H1 (cell line): ENCODE data around the gene CIITA. TPM values are rescaled to one million over a fixed set of nuclear protein-coding genes. Genes with fewer than 3 reads are reported as not detected.

Source experiments
- CTCF ChIA-PET: fragments of 300-600 bp; sonication (Branson Sonifier 250); formaldehyde crosslinking; loops from one replicate; lab custom pipeline; 2021; ENCODE audit not compliant: partially characterized antibody; lab: Charles Lee
- POLR2A ChIA-PET: fragments of 300-600 bp; sonication (Branson Sonifier 250); formaldehyde crosslinking; loops from one replicate; lab custom pipeline; 2021; ENCODE audit warnings: inconsistent platforms; ENCODE audit not compliant: partially characterized antibody; lab: Charles Lee
- DNase-seq, 2 experiments: peaks; one replicate each; pipeline versions ENCODE4 v3.0.0 to v3.0.0-alpha.2; 2010 to 2022; ENCODE audit warnings: low spot score in 2 of 2, low read depth in 1 of 2, mixed read lengths in 1 of 2
- FAIRE-seq: peaks from 2 replicates; lab custom pipeline; 2011; peaks lifted over from hg19 to GRCh38; lab: Jason Lieb, UNC
- H2AFZ ChIP-seq: 2 replicates; pipeline ENCODE4 v1.8.1; 2012; ENCODE audit warnings: low read length, inconsistent platforms
- H2AK5ac ChIP-seq: 2 replicates; pipeline ENCODE4 v1.6.1; 2013; ENCODE audit warnings: low read depth, low read length
- H2BK120ac ChIP-seq: replicated peaks from 2 replicates; pipeline ENCODE3; 2013; ENCODE audit warnings: low read depth, low read length, inconsistent platforms
- H2BK12ac ChIP-seq: 2 replicates; pipeline ENCODE4 v1.6.1; 2013; ENCODE audit warnings: low read depth, low read length
- H2BK15ac ChIP-seq: 2 replicates; pipeline ENCODE4 v1.6.1; 2013; ENCODE audit warnings: low read length
- H2BK20ac ChIP-seq: 2 replicates; pipeline ENCODE4 v1.6.1; 2013; ENCODE audit warnings: low read length
- H2BK5ac ChIP-seq: 2 replicates; pipeline ENCODE4 v1.6.1; 2013; ENCODE audit warnings: low read depth, low read length
- H3K14ac ChIP-seq: 2 replicates; pipeline ENCODE4 v1.6.1; 2013; ENCODE audit warnings: inconsistent platforms; ENCODE audit not compliant: insufficient read length
- H3K18ac ChIP-seq: 2 replicates; pipeline ENCODE4 v1.6.1; 2013; ENCODE audit warnings: low read length; ENCODE audit errors: extremely low read depth
- H3K23ac ChIP-seq: 2 replicates; pipeline ENCODE4 v1.6.1; 2013; ENCODE audit warnings: inconsistent platforms; ENCODE audit not compliant: insufficient read length
- H3K23me2 ChIP-seq: 2 replicates; pipeline ENCODE4 v1.6.1; 2013; ENCODE audit warnings: low read depth, low read length
- H3K27ac ChIP-seq: 2 replicates; pipeline ENCODE4 v1.6.1; 2011; ENCODE audit warnings: low read depth, low read length, inconsistent platforms
- H3K27me3 ChIP-seq, 4 experiments: replicated peaks in 1 of 4; 1 replicate in 1 of 4; 2 replicates in 3 of 4; pipeline versions ENCODE4 v1.6.1 to v1.8.1; 2011 to 2013; ENCODE audit warnings: low read length in 3 of 4, mild to moderate bottlenecking in 3 of 4, inconsistent platforms in 2 of 4, mixed read lengths in 2 of 4, moderate library complexity in 1 of 4; ENCODE audit not compliant: control insufficient read depth in 3 of 4, insufficient read depth in 3 of 4; ENCODE audit errors: extremely low read depth in 1 of 4
- H3K36me3 ChIP-seq, 4 experiments: 2 replicates each; pipeline versions ENCODE4 v1.6.1 to v1.8.1; 2011 to 2013; ENCODE audit warnings: mild to moderate bottlenecking in 4 of 4, low read length in 3 of 4, moderate library complexity in 2 of 4, control low read depth in 1 of 4, inconsistent platforms in 1 of 4; ENCODE audit not compliant: insufficient read depth in 4 of 4, control insufficient read depth in 2 of 4
- H3K4ac ChIP-seq: replicated peaks from 2 replicates; pipeline ENCODE3; 2013; ENCODE audit warnings: low read length, low read depth, mixed read lengths, inconsistent platforms; ENCODE audit not compliant: insufficient read length
- H3K4me1 ChIP-seq, 4 experiments: replicated peaks in 1 of 4; 1 replicate in 1 of 4; 2 replicates in 3 of 4; pipeline versions ENCODE4 v1.6.1 to v1.8.1; 2011 to 2013; ENCODE audit warnings: low read length in 3 of 4, inconsistent platforms in 2 of 4, mixed read lengths in 1 of 4; ENCODE audit not compliant: insufficient read depth in 4 of 4, control insufficient read depth in 3 of 4
- H3K4me2 ChIP-seq, 2 experiments: 2 replicates each; pipeline versions ENCODE4 v1.6.1 to v1.8.1; 2011 to 2013; ENCODE audit warnings: low read depth in 2 of 2, low read length in 2 of 2, control low read depth in 1 of 2, inconsistent platforms in 1 of 2, mild to moderate bottlenecking in 1 of 2; ENCODE audit not compliant: insufficient read depth in 1 of 2
- H3K4me3 ChIP-seq, 4 experiments: fragments of 200-600, 300-600 bp in 1 of 4; sonication (generic), shearing (Covaris generic), sonication (Bioruptor Twin) in 1 of 4; 2 replicates each; pipeline versions ENCODE4 v1.5.1 to v1.8.1; 2011 to 2016; ENCODE audit warnings: low read length in 4 of 4, low read depth in 3 of 4, control low read depth in 2 of 4, inconsistent platforms in 2 of 4, mild to moderate bottlenecking in 2 of 4, mixed read lengths in 1 of 4, moderate library complexity in 1 of 4; ENCODE audit not compliant: insufficient read depth in 2 of 4; ENCODE audit errors: extremely low read depth in 1 of 4
- H3K56ac ChIP-seq: replicated peaks from 2 replicates; pipeline ENCODE3; 2013; ENCODE audit warnings: low read depth, mild to moderate bottlenecking, mixed read lengths, low read length, inconsistent platforms; ENCODE audit not compliant: insufficient read length
- H3K79me1 ChIP-seq: 2 replicates; pipeline ENCODE4 v1.6.1; 2013; ENCODE audit warnings: low read depth, low read length, control low read depth
- H3K79me2 ChIP-seq, 2 experiments: 2 replicates each; pipeline versions ENCODE4 v1.6.1 to v1.8.1; 2012 to 2013; ENCODE audit warnings: low read length in 2 of 2, mild to moderate bottlenecking in 2 of 2, inconsistent platforms in 1 of 2; ENCODE audit not compliant: insufficient read depth in 2 of 2, control insufficient read depth in 1 of 2
- H3K9ac ChIP-seq, 4 experiments: replicated peaks in 1 of 4; 1 replicate in 1 of 4; 2 replicates in 3 of 4; pipeline versions ENCODE4 v1.6.1 to v1.8.1; 2011 to 2013; ENCODE audit warnings: low read depth in 3 of 4, low read length in 3 of 4, control low read depth in 2 of 4, mild to moderate bottlenecking in 2 of 4, moderate library complexity in 2 of 4, inconsistent platforms in 1 of 4; ENCODE audit errors: extremely low read depth in 1 of 4
- H3K9me3 ChIP-seq, 2 experiments: 2 replicates each; pipeline versions ENCODE4 v1.6.1 to v1.8.1; 2012 to 2013; ENCODE audit warnings: mild to moderate bottlenecking in 2 of 2, moderate library complexity in 2 of 2, control low read depth in 1 of 2, inconsistent platforms in 1 of 2, low read depth in 1 of 2, low read length in 1 of 2, mixed read lengths in 1 of 2; ENCODE audit not compliant: insufficient read depth in 2 of 2
- H4K20me1 ChIP-seq, 2 experiments: replicated peaks in 1 of 2; 2 replicates each; pipeline versions ENCODE3 to v1.8.1; 2011 to 2013; ENCODE audit warnings: inconsistent platforms in 2 of 2, low read length in 2 of 2, mild to moderate bottlenecking in 1 of 2; ENCODE audit not compliant: insufficient read depth in 2 of 2, control insufficient read depth in 1 of 2
- H4K5ac ChIP-seq: 2 replicates; pipeline ENCODE4 v1.6.1; 2013; ENCODE audit warnings: low read length, low read depth, mixed read lengths, inconsistent platforms; ENCODE audit not compliant: insufficient read length
- H4K8ac ChIP-seq: 2 replicates; pipeline ENCODE4 v1.8.0; 2013; ENCODE audit warnings: mild to moderate bottlenecking, moderate library complexity, low read length, inconsistent platforms; ENCODE audit not compliant: insufficient read depth; ENCODE audit errors: extremely low read depth
- H4K91ac ChIP-seq: replicated peaks from 2 replicates; pipeline ENCODE3; 2013; ENCODE audit warnings: low read length, mixed read lengths, inconsistent platforms; ENCODE audit not compliant: insufficient read length
- CBX8 ChIP-seq: fragments of 300-800, 300-1000 bp; sonication (generic); IDR thresholded peaks from 2 replicates; pipeline ENCODE4 v1.7.1; 2016; ENCODE audit warnings: low read depth, low read length, borderline replicate concordance
- CHD2 ChIP-seq: IDR thresholded peaks from 2 replicates; pipeline ENCODE4 v1.6.1; 2012; ENCODE audit warnings: low read length, improper control_type of control experiment
- NANOG ChIP-seq: IDR thresholded peaks from 2 replicates; pipeline ENCODE4 v1.6.1; 2011; ENCODE audit warnings: low read length, low read depth, mild to moderate bottlenecking, inconsistent platforms; ENCODE audit not compliant: insufficient read depth, poor library complexity, severe bottlenecking
- RAD21 ChIP-seq, 2 experiments: IDR thresholded peaks in 1 of 2; conservative IDR thresholded peaks in 1 of 2; 2 replicates each; pipeline ENCODE4 v1.6.1; 2011; ENCODE audit warnings: low read depth in 2 of 2, low read length in 2 of 2, improper control_type of control experiment in 1 of 2, inconsistent platforms in 1 of 2, mild to moderate bottlenecking in 1 of 2, moderate library complexity in 1 of 2
- RNF2 ChIP-seq: fragments of 200-900, 300-1000 bp; sonication (generic); IDR thresholded peaks from 2 replicates; pipeline ENCODE4 v1.7.1; 2016; ENCODE audit warnings: borderline replicate concordance, low read depth, mild to moderate bottlenecking, antibody characterized with exemption, low read length; ENCODE audit not compliant: poor library complexity, severe bottlenecking; ENCODE audit errors: missing control alignments
- SRF ChIP-seq: IDR thresholded peaks from 2 replicates; pipeline ENCODE4 v1.6.1; 2011; ENCODE audit warnings: mild to moderate bottlenecking, low read depth, low read length, moderate library complexity
- ZNF274 ChIP-seq: IDR thresholded peaks from 2 replicates; pipeline ENCODE4 v1.7.0; 2012; ENCODE audit warnings: low read length, borderline replicate concordance; ENCODE audit errors: extremely low read depth
- WGBS, 2 experiments: shearing (Covaris generic) in 1 of 2; methylation state at CpG; one replicate each; pipeline versions ENCODE4 v1.1.6 to v1.1.7; 2013 to 2015; ENCODE audit warnings: low lambda C conversion rate in 2 of 2, mixed read lengths in 2 of 2, inconsistent platforms in 1 of 2, low coverage in 1 of 2, missing lambda C conversion rate in 1 of 2; ENCODE audit not compliant: insufficient replicate concordance in 2 of 2, insufficient coverage in 1 of 2, insufficient read length in 1 of 2; ENCODE audit errors: extremely low coverage in 1 of 2, missing lambda C conversion rate in 1 of 2; 5-methylcytosine and 5-hydroxymethylcytosine counted together
- polyA plus RNA-seq, 7 experiments: library from polyadenylated mRNA; depleted of rRNA in 3 of 7; stranded (reverse) in 5 of 7; unstranded in 2 of 7; fragments of >200 nt in 5 of 7; fragments of 200-250 nt in 2 of 7; gene quantifications; 1 replicate in 5 of 7; 2 replicates in 1 of 7; 4 replicates in 1 of 7; pipeline versions ENCODE4 v1.2.1 to v1.2.3, GENCODE V29; 2011 to 2013; ENCODE audit warnings: missing spikeins in 2 of 7, mixed read lengths in 2 of 7
- total RNA-seq: library from RNA; stranded (reverse); fragmentation: NEBNext Ultra II Directional; extraction: Animal tissue kit (Norgen Biotek cat#: 25700); gene quantifications from 2 replicates; pipeline ENCODE4 v1.2.1, GENCODE V29; 2021
- TF ChIP-seq, protein P1 (sequence below): IDR thresholded peaks from 2 replicates; pipeline ENCODE4 v1.6.1; 2011; ENCODE audit warnings: low read depth, mild to moderate bottlenecking, low read length; ENCODE audit not compliant: insufficient read depth

The CIITA gene
- total and polyA plus RNA-seq, 2 of the 8 experiments (the other 6 are each of a cell fraction or from before 2014, with no cell fraction given): 0.07 to 0.17 TPM

GRCh38 chr16:10976634-10977033 is 99.6 kb downstream of the CIITA start:
- Histone ChIP-seq H3K9me3 (no peaks in the 10 kb centered on the region), H3K23me2 (no peaks in the 10 kb centered on the region), H2BK20ac (no peak overlapping the region), H2BK5ac (no peak overlapping the region), H2BK15ac (no peak overlapping the region), H2BK120ac (no peak overlapping the region), H3K4me2 (no peak overlapping the region), H3K14ac (no peak overlapping the region), H4K5ac (no peak overlapping the region), H3K27ac (no peak overlapping the region), H3K79me1 (no peaks in the 10 kb centered on the region), H3K18ac (no peak overlapping the region), H3K79me2 (no peaks in the 10 kb centered on the region), H4K8ac (no peak overlapping the region), H4K20me1 (no peaks in the 10 kb centered on the region), H2BK12ac (no peak overlapping the region), H3K9ac (no peak overlapping the region), H2AFZ (no peak overlapping the region), H3K4me1 (peaks cover 0 to 3% (median 0%) of the 10 kb centered on the region in 4 experiments; a peak in 1 of 7 replicates), H3K36me3 (peaks cover 0 to 3% (median 0%) of the 10 kb centered on the region in 4 experiments; a peak in 1 of 8 replicates), H3K4ac (no peak overlapping the region), H3K4me3 (no peak overlapping the region), H2AK5ac (no peak overlapping the region), H3K56ac (no peak overlapping the region), H4K91ac (no peak overlapping the region), H3K27me3 (no peaks in the 10 kb centered on the region), H3K23ac (no peak overlapping the region)
- TF ChIP-seq ZNF274 (no peak), RAD21 (IDR thresholded peaks at IDR 0.05 in 1 of 2, conservative IDR thresholded peaks at IDR 0.05 in 1 of 2; ENCODE audit: low read depth in 2 of 2, low read length in 2 of 2) (no peak), CHD2 (no peak), NANOG (no peak), RNF2 (no peak), SRF (no peak), CBX8 (no peak)
- TF ChIP-seq, protein P1, sequence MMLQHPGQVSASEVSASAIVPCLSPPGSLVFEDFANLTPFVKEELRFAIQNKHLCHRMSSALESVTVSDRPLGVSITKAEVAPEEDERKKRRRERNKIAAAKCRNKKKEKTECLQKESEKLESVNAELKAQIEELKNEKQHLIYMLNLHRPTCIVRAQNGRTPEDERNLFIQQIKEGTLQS: no peak
- ChIA-PET CTCF (interaction anchor here (2.2 to 2.4 kb wide), 2 partner anchors 12 to 380 kb away, joined by 5 to 8 read pairs; no protein-coding TSS in a partner anchor), POLR2A (no interaction called here)
- DNase-seq (no peak), FAIRE-seq (no peak)
- WGBS, 2 experiments: 69% methylated on average over 3 of the region's 3 CpGs; no CpG with 5 or more reads in 1 of the 2 experiments
